Activated CD8-positive, alpha-beta T cell treated with anti-CD3 and anti-CD28 coated beads for 36 hours (primary cell): ENCODE data around the gene CHFR. TPM values are rescaled to one million over a fixed set of nuclear protein-coding genes. Genes with fewer than 3 reads are reported as not detected.
"Not testable (repeated sequence)": the region's sequence is repeated elsewhere in the genome, so short reads cannot be mapped to it uniquely, and the experiment has no call there.

Experiments
- ATAC-seq: fragments of 200-7000 bp; cut with Tn5 transposase; one replicate; pipeline ENCODE4 v1.10.0; 2021; ENCODE audit warnings: mild to moderate bottlenecking, moderate library complexity
- CTCF ChIA-PET: fragments of 350-600 bp; sonication (Branson Sonifier 250); formaldehyde crosslinking; loops from one replicate; lab custom pipeline; 2021; ENCODE audit warnings: antibody characterized with exemption; lab: Charles Lee
- POLR2A ChIA-PET: fragments of 350-600 bp; sonication (Branson Sonifier 250); formaldehyde crosslinking; loops from one replicate; lab custom pipeline; 2021; ENCODE audit warnings: antibody characterized with exemption; lab: Charles Lee
- DNase-seq: peaks from one replicate; pipeline ENCODE4 v3.0.0-alpha.2; 2020
- H3K27ac Mint-ChIP-seq: one replicate; pipeline ENCODE4 v1.8.0; 2021; ENCODE audit warnings: mild to moderate bottlenecking, mixed read lengths
- H3K27me3 Mint-ChIP-seq: one replicate; pipeline ENCODE4 v1.8.0; 2021; ENCODE audit warnings: mixed read lengths
- H3K36me3 Mint-ChIP-seq: one replicate; pipeline ENCODE4 v1.8.0; 2021; ENCODE audit warnings: low read depth, mixed read lengths
- H3K4me1 Mint-ChIP-seq: one replicate; pipeline ENCODE4 v1.8.0; 2021; ENCODE audit warnings: low read depth, mixed read lengths
- H3K4me3 Mint-ChIP-seq: one replicate; pipeline ENCODE4 v1.8.0; 2021; ENCODE audit warnings: mild to moderate bottlenecking, moderate library complexity, mixed read lengths
- H3K9me3 Mint-ChIP-seq: one replicate; pipeline ENCODE4 v1.8.0; 2021; ENCODE audit warnings: mixed read lengths
- intact Hi-C: fragments of 100-400 bp; cut with micrococcal nuclease; formaldehyde crosslinking; loops from one replicate; pipeline ENCODE4 v1.10.0; 2022
- total RNA-seq, 2 experiments: library from RNA; stranded (reverse); gene quantifications; one replicate each; pipeline ENCODE4 v1.2.3, GENCODE V29; 2021
- TF ChIP-seq, protein P1 (sequence below): fragments of 200-600 bp; IDR thresholded peaks from one replicate; pipeline ENCODE4 v1.8.0; 2022; ENCODE audit warnings: antibody characterized with exemption, mild to moderate bottlenecking

The CHFR gene
- total RNA-seq, 2 experiments from 2014 or later, result 40.5 to 51.2 TPM

DNA sequence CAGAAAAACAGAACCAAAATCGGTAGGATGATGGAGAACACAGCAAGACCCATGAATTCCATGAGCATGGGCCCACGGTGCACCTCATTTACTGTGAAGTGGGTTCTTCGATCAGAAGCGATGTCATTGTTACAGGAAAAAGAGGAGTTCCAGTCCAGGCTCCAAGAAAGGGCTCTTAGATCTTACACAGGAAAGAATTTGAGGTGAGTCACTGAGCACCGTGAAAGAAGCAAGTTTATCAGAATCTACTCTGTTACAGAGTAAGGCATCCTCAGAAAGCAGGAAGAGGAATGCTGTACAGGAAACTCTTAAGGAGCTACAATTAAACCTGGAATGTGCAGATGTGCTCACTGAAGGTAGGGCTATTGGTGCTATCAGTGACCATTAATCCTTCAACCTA lies 11.6 kb upstream of the CHFR start:
- CTCF ChIA-PET, result no interaction called here
- TF ChIP-seq, protein P1, sequence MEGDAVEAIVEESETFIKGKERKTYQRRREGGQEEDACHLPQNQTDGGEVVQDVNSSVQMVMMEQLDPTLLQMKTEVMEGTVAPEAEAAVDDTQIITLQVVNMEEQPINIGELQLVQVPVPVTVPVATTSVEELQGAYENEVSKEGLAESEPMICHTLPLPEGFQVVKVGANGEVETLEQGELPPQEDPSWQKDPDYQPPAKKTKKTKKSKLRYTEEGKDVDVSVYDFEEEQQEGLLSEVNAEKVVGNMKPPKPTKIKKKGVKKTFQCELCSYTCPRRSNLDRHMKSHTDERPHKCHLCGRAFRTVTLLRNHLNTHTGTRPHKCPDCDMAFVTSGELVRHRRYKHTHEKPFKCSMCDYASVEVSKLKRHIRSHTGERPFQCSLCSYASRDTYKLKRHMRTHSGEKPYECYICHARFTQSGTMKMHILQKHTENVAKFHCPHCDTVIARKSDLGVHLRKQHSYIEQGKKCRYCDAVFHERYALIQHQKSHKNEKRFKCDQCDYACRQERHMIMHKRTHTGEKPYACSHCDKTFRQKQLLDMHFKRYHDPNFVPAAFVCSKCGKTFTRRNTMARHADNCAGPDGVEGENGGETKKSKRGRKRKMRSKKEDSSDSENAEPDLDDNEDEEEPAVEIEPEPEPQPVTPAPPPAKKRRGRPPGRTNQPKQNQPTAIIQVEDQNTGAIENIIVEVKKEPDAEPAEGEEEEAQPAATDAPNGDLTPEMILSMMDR, result no peak
- DNase-seq (no peak), ATAC-seq (no peak)
- H3K4me3 Mint-ChIP-seq, result no peak overlapping the region
- H3K9me3 Mint-ChIP-seq, result no peaks in the 10 kb centered on the region
- POLR2A ChIA-PET, result no interaction called here
- no peaks in the 10 kb centered on the region for H3K36me3 Mint-ChIP-seq
- H3K4me1 Mint-ChIP-seq, result no peaks in the 10 kb centered on the region
- intact Hi-C loops, result no loop called here
- H3K27ac Mint-ChIP-seq, result no peak overlapping the region
- no peaks in the 10 kb centered on the region for H3K27me3 Mint-ChIP-seq

DNA sequence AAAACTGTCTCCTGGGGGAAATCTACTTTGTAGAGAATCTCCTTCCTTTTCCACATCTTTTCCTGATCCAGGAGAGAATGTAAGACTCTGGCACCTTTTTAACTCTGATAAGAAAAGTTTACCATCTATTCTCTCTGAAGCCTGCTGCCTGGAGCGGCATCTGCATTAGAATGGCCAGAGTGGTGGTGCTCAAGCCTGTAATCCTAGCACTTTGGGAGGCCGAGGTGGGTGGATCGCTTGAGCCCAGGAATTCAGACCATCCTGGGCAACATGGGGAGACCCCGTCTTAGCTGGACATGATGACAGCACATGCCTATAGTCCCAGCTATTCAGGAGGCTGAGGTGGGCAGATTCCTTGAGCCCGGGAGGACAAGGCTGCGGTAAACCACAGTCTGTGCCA lies 1.4 kb upstream of the CHFR start:
- intact Hi-C loops, result loop anchor here (5.0 to 10.0 kb wide), 2 partner anchors 62 to 124 kb away; partner anchors contain the start of genes ANKLE2 and GOLGA3
- POLR2A ChIA-PET, result no interaction called here
- Mint-ChIP-seq H3K4me3 (peak overlapping the region; percentile 97), H3K36me3 (peaks cover 30% of the 10 kb centered on the region), H3K27me3 (no peaks in the 10 kb centered on the region), H3K4me1 (peaks cover 21% of the 10 kb centered on the region), H3K9me3 (peaks cover 11% of the 10 kb centered on the region), H3K27ac (peak overlapping the region; percentile 100)
- CTCF ChIA-PET, result interaction anchor here (0.6 to 1.0 kb wide), 3 partner anchors 12 to 79 kb away, joined by 3 read pairs; no protein-coding TSS in a partner anchor
- TF ChIP-seq, protein P1, result no peak
- no peak for DNase-seq
- ATAC-seq, result no peak

DNA sequence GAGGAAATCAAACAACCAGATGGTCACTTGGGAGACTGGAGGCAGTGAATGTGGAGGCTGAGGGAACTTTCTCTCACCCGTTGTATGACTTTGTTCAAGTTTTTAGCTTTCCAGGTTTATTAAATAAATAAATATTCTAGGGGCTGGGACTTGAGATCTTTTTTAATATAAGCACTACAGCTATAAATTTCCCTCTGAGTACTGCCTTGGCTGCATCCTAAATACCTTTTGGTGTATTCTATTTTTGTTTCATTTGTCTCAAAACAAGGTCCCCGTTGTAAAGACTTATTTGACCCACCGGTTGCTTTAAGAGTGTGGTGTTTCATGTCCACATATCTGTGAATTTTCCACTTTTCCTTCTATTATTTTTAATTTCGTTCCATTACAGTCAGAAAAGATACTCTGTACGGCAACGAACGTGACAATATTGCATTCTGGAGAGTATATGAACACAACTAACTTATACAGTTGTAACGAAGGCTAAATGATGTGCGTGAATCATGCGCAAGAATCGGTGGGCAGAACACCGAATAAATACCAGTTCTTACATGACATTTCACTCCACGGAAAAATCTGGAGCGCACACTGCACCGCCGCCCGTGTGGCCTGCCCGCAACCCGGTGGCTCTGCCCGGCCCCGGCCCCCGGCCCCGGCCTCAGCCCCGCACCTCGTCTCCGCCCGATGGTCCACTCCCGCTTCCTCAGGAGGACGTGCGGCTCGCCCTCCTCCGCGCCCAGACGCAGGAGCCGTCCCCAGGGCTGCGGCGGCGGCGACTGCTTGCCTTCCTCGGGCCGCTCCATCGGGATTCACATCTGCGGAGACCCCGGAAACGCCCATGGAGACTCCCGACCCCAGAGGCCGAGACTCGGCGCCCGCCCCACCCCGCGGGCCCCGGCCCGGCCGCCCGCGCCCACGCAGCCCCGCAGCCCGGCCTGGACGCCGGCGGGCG lies 602 bp downstream of the CHFR start:
- Mint-ChIP-seq H3K27ac (peak overlapping the region; percentile 73), H3K36me3 (peaks cover 36% of the 10 kb centered on the region), H3K9me3 (peaks cover 11% of the 10 kb centered on the region), H3K4me1 (peaks cover 27% of the 10 kb centered on the region), H3K4me3 (peak overlapping the region; percentile 97), H3K27me3 (no peaks in the 10 kb centered on the region)
- CTCF ChIA-PET, result interaction anchor here (0.6 to 0.9 kb wide), 2 partner anchors 9 to 116 kb away, joined by 3 read pairs; no protein-coding TSS in a partner anchor
- POLR2A ChIA-PET, result interaction anchor here (0.7 to 1.6 kb wide), 10 partner anchors 7 to 194 kb away, joined by 3 to 6 read pairs (median 3); partner anchors contain the start of gene ZNF140
- DNase-seq (peak; percentile 20), ATAC-seq (peak; percentile 1)
- intact Hi-C loops, result loop anchor here (5.0 to 10.0 kb wide), 2 partner anchors 60 to 122 kb away; partner anchors contain the start of genes ANKLE2 and GOLGA3
- TF ChIP-seq, protein P1, result no peak

DNA sequence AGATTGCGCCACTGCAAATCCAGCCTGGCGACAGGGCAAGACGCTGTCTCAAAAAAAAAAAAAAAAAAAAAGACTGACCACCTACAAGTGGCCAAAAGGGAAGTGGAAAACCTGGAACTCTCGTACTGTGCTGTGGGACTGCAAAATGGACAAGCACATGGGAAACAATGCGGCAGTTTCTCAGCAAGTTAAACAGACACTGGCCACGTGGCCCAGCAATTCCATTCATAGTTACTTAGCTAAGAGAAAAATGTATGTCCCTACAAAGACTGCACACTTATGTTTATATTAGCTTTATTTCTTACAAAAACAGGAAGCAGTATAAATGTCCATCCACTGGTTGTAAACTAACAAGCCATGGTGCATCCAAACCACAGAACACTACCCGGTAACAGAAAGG lies 5.6 kb downstream of the CHFR start:
- ChIA-PET CTCF (no interaction called here), POLR2A (interaction anchor here (1.1 to 2.2 kb wide), 2 partner anchors 9 to 17 kb away, joined by 3 to 10 read pairs; no protein-coding TSS in a partner anchor)
- Mint-ChIP-seq H3K4me1 (peaks cover 29% of the 10 kb centered on the region), H3K27ac (no peak overlapping the region), H3K27me3 (no peaks in the 10 kb centered on the region), H3K9me3 (peaks cover 11% of the 10 kb centered on the region), H3K4me3 (no peak overlapping the region), H3K36me3 (peaks cover 39% of the 10 kb centered on the region)
- ATAC-seq (no peak), DNase-seq (no peak)
- intact Hi-C loops, result loop anchor here (10.0 kb wide), 1 partner anchor 117 kb away; the partner anchor contains the start of gene ANKLE2
- TF ChIP-seq, protein P1, result no peak

DNA sequence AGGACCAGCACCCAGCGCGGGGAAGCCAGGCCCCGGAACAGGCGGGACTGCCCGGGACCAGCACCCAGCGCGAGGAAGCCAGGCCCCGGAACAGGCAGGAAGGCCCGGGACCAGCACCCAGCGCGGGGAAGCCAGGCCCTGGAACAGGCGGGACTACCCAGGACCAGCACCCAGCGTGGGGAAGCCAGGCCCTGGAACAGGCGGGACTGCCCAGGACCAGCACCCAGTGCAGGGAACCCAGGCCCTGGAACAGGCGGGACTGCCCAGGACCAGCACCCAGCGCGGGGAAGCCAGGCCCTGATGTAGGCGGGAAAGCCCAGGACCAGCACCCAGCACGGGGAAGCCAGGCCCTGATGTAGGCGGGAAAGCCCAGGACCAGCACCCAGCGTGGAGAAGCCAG lies 12.8 kb downstream of the CHFR start:
- DNase-seq, CTCF ChIA-PET, H3K27ac Mint-ChIP-seq, ATAC-seq, H3K9me3 Mint-ChIP-seq, intact Hi-C loops, H3K4me3 Mint-ChIP-seq, H3K27me3 Mint-ChIP-seq: not testable (repeated sequence)
- POLR2A ChIA-PET, result interaction anchor here (1.3 kb wide), 1 partner anchor 12 kb away, joined by 3 read pairs; no protein-coding TSS in a partner anchor
- H3K4me1 Mint-ChIP-seq, result peaks cover 21% of the 10 kb centered on the region
- peaks cover 39% of the 10 kb centered on the region for H3K36me3 Mint-ChIP-seq
